ENCODE measurements around the gene DRAP1.

- TF ChIP-seq CTCF (conservative IDR thresholded peaks at IDR 0.05; ENCODE audit: low read length): peak; percentile 35
- TF ChIP-seq EZH2phosphoT487 (IDR thresholded peaks at IDR 0.05; ENCODE audit: borderline replicate concordance, low read depth, low read length): no peak
These were observed 28.7 kb upstream of the DRAP1 start, which contains the start of gene CCDC85B for GRCh38 chr11:65890324-65891218.

All from OCI-LY7 (cell line).